ENCODE results near the gene CFAP97D1. TPM values are rescaled to one million over a fixed set of nuclear protein-coding genes. Genes with fewer than 3 reads are reported as not detected.

CFAP97D1 gene
- total and polyA plus RNA-seq, 2 donors, result 0.11 TPM; not detected in 1

GRCh38 chr17:43800736-43801135, 20.5 kb downstream of the CFAP97D1 start:
- Histone ChIP-seq H3K4me1 (ENCODE audit: control insufficient read depth in 2 of 2, insufficient read depth in 2 of 2, low read length in 2 of 2) (no peaks in the 10 kb centered on the region), H3K27me3 (ENCODE audit: control insufficient read depth in 2 of 2, insufficient read depth in 1 of 2, low read length in 1 of 2) (peaks cover 0 to 4% of the 10 kb centered on the region in 2 donors), H3K36me3 (ENCODE audit: control insufficient read depth in 2 of 2, insufficient read depth in 2 of 2, low read length in 1 of 2) (no peaks in the 10 kb centered on the region), H3K27ac (ENCODE audit: low read depth in 1 of 2, low read length in 1 of 2) (no peak overlapping the region), H3K9me3 (ENCODE audit: control insufficient read depth in 2 of 2, insufficient read depth in 1 of 2, low read length in 1 of 2) (no peaks in the 10 kb centered on the region), H3K4me3 (ENCODE audit: low read length in 2 of 2) (no peak overlapping the region)
- 96% methylated on average over 3 of the region's 3 CpGs for WGBS
- DNase-seq (ENCODE audit: low read depth in 6 of 9, low spot score in 9 of 9), result no peak

DNA sequence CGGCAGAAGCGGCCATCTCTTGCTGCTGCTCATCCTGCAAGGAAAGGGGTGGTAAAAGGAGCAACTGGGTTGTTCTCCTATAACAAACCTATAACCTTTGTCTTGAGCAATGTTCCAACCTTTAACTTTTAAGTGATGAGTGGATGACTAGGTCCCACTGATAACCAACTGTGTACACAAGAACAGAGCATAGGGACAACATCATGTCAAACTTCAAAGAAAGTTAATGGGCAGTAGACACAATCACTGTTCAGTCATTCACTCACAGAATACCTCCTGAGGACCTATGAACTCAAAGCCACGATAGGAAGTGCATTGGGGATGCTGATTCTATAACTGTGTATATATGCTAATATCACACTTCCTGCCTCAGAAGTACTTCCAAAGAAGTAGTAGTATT, 21.6 kb downstream of the CFAP97D1 start:
- 69% methylated on average over 3 of the region's 3 CpGs for WGBS
- Histone ChIP-seq H3K27me3 (ENCODE audit: control insufficient read depth in 2 of 2, insufficient read depth in 1 of 2, low read length in 1 of 2) (peaks cover 0 to 4% of the 10 kb centered on the region in 2 donors), H3K9me3 (ENCODE audit: control insufficient read depth in 2 of 2, insufficient read depth in 1 of 2, low read length in 1 of 2) (no peaks in the 10 kb centered on the region), H3K36me3 (ENCODE audit: control insufficient read depth in 2 of 2, insufficient read depth in 2 of 2, low read length in 1 of 2) (no peaks in the 10 kb centered on the region), H3K4me1 (ENCODE audit: control insufficient read depth in 2 of 2, insufficient read depth in 2 of 2, low read length in 2 of 2) (no peaks in the 10 kb centered on the region), H3K27ac (ENCODE audit: low read depth in 1 of 2, low read length in 1 of 2) (no peak overlapping the region), H3K4me3 (ENCODE audit: low read length in 2 of 2) (no peak overlapping the region)
- no peak for DNase-seq (ENCODE audit: low read depth in 6 of 9, low spot score in 9 of 9)

- H3K36me3 ChIP-seq (ENCODE audit: control insufficient read depth in 2 of 2, insufficient read depth in 2 of 2, low read length in 1 of 2), result no peaks in the 10 kb centered on the region
- H3K4me3 ChIP-seq (ENCODE audit: low read length in 2 of 2), result no peak overlapping the region
- H3K4me1 ChIP-seq (ENCODE audit: control insufficient read depth in 2 of 2, insufficient read depth in 2 of 2, low read length in 2 of 2), result no peaks in the 10 kb centered on the region
- no peaks in the 10 kb centered on the region for H3K9me3 ChIP-seq (ENCODE audit: control insufficient read depth in 2 of 2, insufficient read depth in 1 of 2, low read length in 1 of 2)
- no peak overlapping the region for H3K27ac ChIP-seq (ENCODE audit: low read depth in 1 of 2, low read length in 1 of 2)
- no peak for DNase-seq (ENCODE audit: low read depth in 6 of 9, low spot score in 9 of 9)
- WGBS, result 81% methylated on average over 4 of the region's 4 CpGs
- H3K27me3 ChIP-seq (ENCODE audit: control insufficient read depth in 2 of 2, insufficient read depth in 1 of 2, low read length in 1 of 2), result peaks cover 0 to 4% of the 10 kb centered on the region in 2 donors
Measured at GRCh38 chr17:43803758-43804157, 23.5 kb downstream of the CFAP97D1 start.

GRCh38 chr17:43805117-43805516, 24.9 kb downstream of the CFAP97D1 start:
- H3K27ac ChIP-seq (ENCODE audit: low read depth in 1 of 2, low read length in 1 of 2), result no peak overlapping the region
- no peaks in the 10 kb centered on the region for H3K4me1 ChIP-seq (ENCODE audit: control insufficient read depth in 2 of 2, insufficient read depth in 2 of 2, low read length in 2 of 2)
- no peaks in the 10 kb centered on the region for H3K9me3 ChIP-seq (ENCODE audit: control insufficient read depth in 2 of 2, insufficient read depth in 1 of 2, low read length in 1 of 2)
- no peak for DNase-seq (ENCODE audit: low read depth in 6 of 9, low spot score in 9 of 9)
- no peaks in the 10 kb centered on the region for H3K36me3 ChIP-seq (ENCODE audit: control insufficient read depth in 2 of 2, insufficient read depth in 2 of 2, low read length in 1 of 2)
- no peak overlapping the region for H3K4me3 ChIP-seq (ENCODE audit: low read length in 2 of 2)
- H3K27me3 ChIP-seq (ENCODE audit: control insufficient read depth in 2 of 2, insufficient read depth in 1 of 2, low read length in 1 of 2), result peaks cover 0 to 4% of the 10 kb centered on the region in 2 donors

- Histone ChIP-seq H3K9me3 (ENCODE audit: control insufficient read depth in 2 of 2, insufficient read depth in 1 of 2, low read length in 1 of 2) (no peaks in the 10 kb centered on the region), H3K36me3 (ENCODE audit: control insufficient read depth in 2 of 2, insufficient read depth in 2 of 2, low read length in 1 of 2) (no peaks in the 10 kb centered on the region), H3K4me3 (ENCODE audit: low read length in 2 of 2) (no peak overlapping the region), H3K27ac (ENCODE audit: low read depth in 1 of 2, low read length in 1 of 2) (no peak overlapping the region), H3K27me3 (ENCODE audit: control insufficient read depth in 2 of 2, insufficient read depth in 1 of 2, low read length in 1 of 2) (no peaks in the 10 kb centered on the region), H3K4me1 (ENCODE audit: control insufficient read depth in 2 of 2, insufficient read depth in 2 of 2, low read length in 2 of 2) (no peaks in the 10 kb centered on the region)
- DNase-seq (ENCODE audit: low read depth in 6 of 9, low spot score in 9 of 9), result no peak
- 95% methylated on average over 4 of the region's 4 CpGs for WGBS
Measured at GRCh38 chr17:43808076-43808475, 27.8 kb downstream of the CFAP97D1 start.

DNA sequence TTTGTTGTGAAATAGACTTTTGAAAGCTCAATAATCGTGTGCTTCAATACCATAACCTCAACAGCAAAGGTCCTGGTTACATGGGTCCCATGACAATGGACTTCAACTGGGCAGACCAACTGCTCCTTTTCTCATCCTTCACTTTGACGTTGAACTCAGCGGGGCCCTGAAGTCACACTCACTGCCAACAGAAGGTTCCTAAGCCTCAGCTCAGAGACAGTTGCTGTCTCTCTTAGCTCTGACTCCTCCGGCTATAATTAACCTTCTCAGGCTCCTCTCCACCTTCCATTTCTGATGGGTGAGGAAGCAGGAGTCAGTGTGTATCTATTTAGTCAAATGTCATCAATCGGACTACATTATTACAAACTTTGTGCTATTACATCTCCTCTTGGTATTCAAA, 28.9 kb downstream of the CFAP97D1 start:
- H3K4me1 ChIP-seq (ENCODE audit: control insufficient read depth in 2 of 2, insufficient read depth in 2 of 2, low read length in 2 of 2), result no peaks in the 10 kb centered on the region
- no peak overlapping the region for H3K4me3 ChIP-seq (ENCODE audit: low read length in 2 of 2)
- 96% methylated on average over 5 of the region's 5 CpGs for WGBS
- H3K27ac ChIP-seq (ENCODE audit: low read depth in 1 of 2, low read length in 1 of 2), result no peak overlapping the region
- no peaks in the 10 kb centered on the region for H3K9me3 ChIP-seq (ENCODE audit: control insufficient read depth in 2 of 2, insufficient read depth in 1 of 2, low read length in 1 of 2)
- H3K36me3 ChIP-seq (ENCODE audit: control insufficient read depth in 2 of 2, insufficient read depth in 2 of 2, low read length in 1 of 2), result no peaks in the 10 kb centered on the region
- no peak for DNase-seq (ENCODE audit: low read depth in 6 of 9, low spot score in 9 of 9)
- no peaks in the 10 kb centered on the region for H3K27me3 ChIP-seq (ENCODE audit: control insufficient read depth in 2 of 2, insufficient read depth in 1 of 2, low read length in 1 of 2)

DNA sequence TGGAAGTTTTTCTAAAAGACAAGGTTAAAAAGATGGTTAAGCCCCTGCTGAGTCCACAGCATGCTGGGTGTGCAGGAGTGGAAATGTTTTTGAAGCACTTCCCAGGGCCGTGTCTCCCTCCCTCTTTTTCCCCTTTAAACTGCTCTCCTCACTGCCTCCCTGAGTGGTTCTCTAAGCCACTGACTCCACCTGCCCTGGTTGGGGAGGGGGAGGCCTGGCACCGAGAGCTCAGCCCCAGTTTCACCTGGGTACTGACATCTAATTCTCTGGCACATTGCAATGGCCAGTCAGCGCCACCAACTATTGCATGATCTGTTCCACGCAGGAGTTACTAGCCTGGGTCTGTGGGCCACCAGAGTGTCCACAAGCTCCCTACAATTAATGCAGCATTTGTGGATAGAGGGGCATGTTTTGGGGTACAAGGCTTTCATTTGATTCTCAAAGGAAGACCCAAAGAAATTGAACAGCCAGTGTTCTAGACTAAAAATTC, 30.0 kb downstream of the CFAP97D1 start:
- H3K36me3 ChIP-seq (ENCODE audit: control insufficient read depth in 2 of 2, insufficient read depth in 2 of 2, low read length in 1 of 2), result no peaks in the 10 kb centered on the region
- no peaks in the 10 kb centered on the region for H3K9me3 ChIP-seq (ENCODE audit: control insufficient read depth in 2 of 2, insufficient read depth in 1 of 2, low read length in 1 of 2)
- WGBS, result 84% methylated on average over 4 of the region's 4 CpGs
- no peaks in the 10 kb centered on the region for H3K27me3 ChIP-seq (ENCODE audit: control insufficient read depth in 2 of 2, insufficient read depth in 1 of 2, low read length in 1 of 2)
- no peak overlapping the region for H3K27ac ChIP-seq (ENCODE audit: low read depth in 1 of 2, low read length in 1 of 2)
- H3K4me3 ChIP-seq (ENCODE audit: low read length in 2 of 2), result no peak overlapping the region
- H3K4me1 ChIP-seq (ENCODE audit: control insufficient read depth in 2 of 2, insufficient read depth in 2 of 2, low read length in 2 of 2), result no peaks in the 10 kb centered on the region
- no peak for DNase-seq (ENCODE audit: low read depth in 6 of 9, low spot score in 9 of 9)

DNA sequence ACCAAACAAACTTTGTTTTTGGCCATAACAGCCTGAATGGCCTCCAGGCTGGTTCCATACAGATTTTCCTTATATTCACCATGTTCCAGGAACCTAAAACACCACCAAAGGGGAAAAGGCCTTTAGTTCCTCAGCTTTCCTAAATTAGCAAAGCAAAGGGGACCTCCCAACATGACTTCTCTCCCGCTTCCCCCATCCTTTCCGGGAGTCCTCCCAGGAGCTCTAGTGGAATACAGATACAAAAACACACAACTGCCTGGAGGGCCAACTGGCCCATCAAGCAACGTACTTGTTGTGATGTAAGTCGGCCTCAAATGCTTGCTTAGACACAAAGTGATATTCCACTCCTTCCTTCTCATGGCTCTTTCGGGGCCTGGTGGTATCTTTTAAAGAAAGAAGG, 30.6 kb downstream of the CFAP97D1 start:
- Histone ChIP-seq H3K4me3 (ENCODE audit: low read length in 2 of 2) (no peak overlapping the region), H3K27ac (ENCODE audit: low read depth in 1 of 2, low read length in 1 of 2) (no peak overlapping the region), H3K36me3 (ENCODE audit: control insufficient read depth in 2 of 2, insufficient read depth in 2 of 2, low read length in 1 of 2) (no peaks in the 10 kb centered on the region), H3K27me3 (ENCODE audit: control insufficient read depth in 2 of 2, insufficient read depth in 1 of 2, low read length in 1 of 2) (no peaks in the 10 kb centered on the region), H3K4me1 (ENCODE audit: control insufficient read depth in 2 of 2, insufficient read depth in 2 of 2, low read length in 2 of 2) (no peaks in the 10 kb centered on the region), H3K9me3 (ENCODE audit: control insufficient read depth in 2 of 2, insufficient read depth in 1 of 2, low read length in 1 of 2) (no peaks in the 10 kb centered on the region)
- WGBS, result 96% methylated on average over 5 of the region's 5 CpGs
- DNase-seq (ENCODE audit: low read depth in 6 of 9, low spot score in 9 of 9), result no peak

GRCh38 chr17:43812396-43813265, 32.4 kb downstream of the CFAP97D1 start:
- no peaks in the 10 kb centered on the region for H3K27me3 ChIP-seq (ENCODE audit: control insufficient read depth in 2 of 2, insufficient read depth in 1 of 2, low read length in 1 of 2)
- DNase-seq (ENCODE audit: low read depth in 6 of 9, low spot score in 9 of 9), result no peak
- H3K36me3 ChIP-seq (ENCODE audit: control insufficient read depth in 2 of 2, insufficient read depth in 2 of 2, low read length in 1 of 2), result no peaks in the 10 kb centered on the region
- H3K4me1 ChIP-seq (ENCODE audit: control insufficient read depth in 2 of 2, insufficient read depth in 2 of 2, low read length in 2 of 2), result no peaks in the 10 kb centered on the region
- no peaks in the 10 kb centered on the region for H3K9me3 ChIP-seq (ENCODE audit: control insufficient read depth in 2 of 2, insufficient read depth in 1 of 2, low read length in 1 of 2)
- H3K4me3 ChIP-seq (ENCODE audit: low read length in 2 of 2), result no peak overlapping the region
- H3K27ac ChIP-seq (ENCODE audit: low read depth in 1 of 2, low read length in 1 of 2), result no peak overlapping the region
- 95% methylated on average over 10 of the region's 10 CpGs for WGBS

Data from thymus (tissue), 11 donors.